ENCODE data around the gene SP3. TPM values are rescaled to one million over a fixed set of nuclear protein-coding genes. Genes with fewer than 3 reads are reported as not detected.

The SP3 gene
- total and polyA plus RNA-seq, 2 experiments from 2014 or later: 24.1 to 110 TPM

DNA sequence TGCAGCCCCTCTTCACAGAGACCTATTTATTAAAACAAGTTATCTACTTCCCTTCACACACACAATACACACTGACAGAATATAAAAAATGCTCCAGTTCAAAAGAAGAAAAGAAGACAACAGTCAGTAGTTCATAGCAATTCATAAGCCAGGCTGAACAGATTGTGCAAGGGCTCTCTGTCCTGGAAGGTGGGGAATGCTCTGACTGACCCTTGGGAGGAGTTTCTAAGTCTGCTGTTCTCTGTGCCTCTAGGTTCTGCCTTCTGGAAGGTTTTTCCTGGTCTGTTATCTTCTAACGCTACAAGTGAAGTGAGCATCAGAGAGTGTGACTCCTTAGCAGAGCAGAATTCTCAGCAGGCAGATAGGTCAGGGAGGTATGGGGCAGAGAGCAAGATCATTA lies 35.7 kb downstream of the SP3 start:
- Mint-ChIP-seq H3K4me1 (0 out of 3 replicates have a peak, but pooled peaks cover 2% of the 10 kb centered on the region), H3K27me3 (ENCODE audit: insufficient read depth, low read depth, poor library complexity) (no peaks in the 10 kb centered on the region), H3K4me3 (no peak overlapping the region), H3K36me3 (ENCODE audit: low read depth) (peaks cover 15% of the 10 kb centered on the region; the same call in 2 of the 3 replicates), H3K9me3 (no peaks in the 10 kb centered on the region), H3K27ac (no peak overlapping the region)
- Histone ChIP-seq H3K4me3 (no peak overlapping the region), H3K9me2 (ENCODE audit: insufficient read depth) (no peaks in the 10 kb centered on the region), H3K79me2 (replicated peaks; ENCODE audit: insufficient read depth) (peaks cover 99% of the 10 kb centered on the region), H3F3A (replicated peaks; ENCODE audit: low read depth) (no peaks in the 10 kb centered on the region), H3K4me1 (ENCODE audit: insufficient read depth) (no peaks in the 10 kb centered on the region), H3K27ac (ENCODE audit: low read depth) (no peak overlapping the region), H2AFZ (no peak overlapping the region), H3K36me3 (ENCODE audit: insufficient read depth) (no peaks in the 10 kb centered on the region), H4K20me1 (replicated peaks; ENCODE audit: insufficient read depth) (peaks cover 38% of the 10 kb centered on the region), H3K4me2 (no peak overlapping the region), H3K27me3 (ENCODE audit: insufficient read depth) (no peaks in the 10 kb centered on the region)
- DNase-seq (ENCODE audit: low spot score) (no peak), ATAC-seq (no peak)
- TF ChIP-seq EZH2phosphoT487 (IDR thresholded peaks at IDR 0.05; ENCODE audit: unreplicated experiment) (no peak), POLR2AphosphoS5 (IDR thresholded peaks at IDR 0.05; ENCODE audit: low read depth) (no peak), ETS1 (IDR thresholded peaks at IDR 0.05) (no peak), ZNF462 (CRISPR knock-in tag; IDR thresholded peaks at IDR 0.05) (no peak), JUNB (IDR thresholded peaks at IDR 0.05; ENCODE audit: unreplicated experiment) (no peak), ZNF331 (CRISPR knock-in tag; IDR thresholded peaks at IDR 0.05; ENCODE audit: low read depth) (no peak), NANOG (IDR thresholded peaks at IDR 0.05; ENCODE audit: borderline replicate concordance) (no peak), STAT1 (IDR thresholded peaks at IDR 0.05; ENCODE audit: unreplicated experiment) (no peak), EZH2 (IDR thresholded peaks at IDR 0.05; ENCODE audit: low read depth, unreplicated experiment) (no peak), CTCF (conservative IDR thresholded peaks at IDR 0.05; ENCODE audit: low read depth in 2 of 2) (no peak)

All from GM23338 (cell line).